HepG2 (cell line): ENCODE results near the gene CLDN9. TPM values are rescaled to one million over a fixed set of nuclear protein-coding genes. Genes with fewer than 3 reads are reported as not detected.

Experiments
- AGO2 ChIP-seq: fragments of 200-400 bp; formaldehyde crosslinking; optimal IDR thresholded peaks from 2 replicates; pipeline ENCODE3; 2017; ENCODE audit warnings: mild to moderate bottlenecking, low read depth, low read length, moderate library complexity
- GABPB1 ChIP-seq: IDR thresholded peaks from 2 replicates; pipeline ENCODE4 v1.6.1; 2016; ENCODE audit warnings: mild to moderate bottlenecking, missing genetic modification reagents, moderate library complexity, missing compliant biosample characterization
- HNRNPLL ChIP-seq: fragments of 200-400 bp; formaldehyde crosslinking; IDR thresholded peaks from 2 replicates; pipeline ENCODE4 v1.6.1; 2017; ENCODE audit warnings: mild to moderate bottlenecking, low read depth, low read length; ENCODE audit not compliant: poor library complexity, severe bottlenecking
- KDM2A ChIP-seq: sonication (generic); formaldehyde crosslinking; IDR thresholded peaks from 2 replicates; pipeline ENCODE4 v1.4.0; 2020; ENCODE audit warnings: low read depth, missing genetic modification reagents, borderline replicate concordance
- MXD3 ChIP-seq: IDR thresholded peaks from 2 replicates; pipeline ENCODE4 v1.6.1; 2016; ENCODE audit warnings: mild to moderate bottlenecking, missing biosample characterization, missing genetic modification reagents
- NR2F6 ChIP-seq, 2 experiments: IDR thresholded peaks; 2 replicates each; pipeline ENCODE4 v1.6.1; 2016; ENCODE audit warnings: antibody characterized with exemption in 1 of 2, mild to moderate bottlenecking in 1 of 2
- PATZ1 ChIP-seq: sonication (generic); formaldehyde crosslinking; IDR thresholded peaks from 2 replicates; pipeline ENCODE4 v1.4.0; 2020; ENCODE audit warnings: missing genetic modification reagents
- PHB2 ChIP-seq: fragments of 450-650 bp; IDR thresholded peaks from 2 replicates; pipeline ENCODE4 v1.6.1; 2018; ENCODE audit not compliant: partially characterized antibody
- PHF20 ChIP-seq: sonication (generic); formaldehyde crosslinking; IDR thresholded peaks from 2 replicates; pipeline ENCODE4 v1.5.0; 2020; ENCODE audit warnings: mild to moderate bottlenecking, missing genetic modification reagents
- RAD21 ChIP-seq: fragments of 450-650 bp; formaldehyde crosslinking; IDR thresholded peaks from 2 replicates; pipeline ENCODE4 v1.5.0; 2020; ENCODE audit warnings: mild to moderate bottlenecking
- TEAD3 ChIP-seq: optimal IDR thresholded peaks from 2 replicates; pipeline ENCODE3; 2016; ENCODE audit warnings: borderline replicate concordance
- TFAP4 ChIP-seq: sonication (generic); IDR thresholded peaks from 2 replicates; pipeline ENCODE4 v1.6.1; 2016; ENCODE audit warnings: low read depth, borderline replicate concordance
- ZNF281 ChIP-seq: sonication (generic); formaldehyde crosslinking; IDR thresholded peaks from 2 replicates; pipeline ENCODE4 v1.4.0; 2020; ENCODE audit warnings: missing genetic modification reagents, borderline replicate concordance
- ZNF296 ChIP-seq: sonication (generic); formaldehyde crosslinking; conservative IDR thresholded peaks from 2 replicates; pipeline ENCODE4 v1.5.0; 2020; ENCODE audit warnings: mild to moderate bottlenecking, missing genetic modification reagents
- ZNF607 ChIP-seq: sonication (generic); formaldehyde crosslinking; IDR thresholded peaks from 2 replicates; pipeline ENCODE4 v1.5.1; 2020; ENCODE audit warnings: missing genetic modification reagents, mild to moderate bottlenecking, borderline replicate concordance
- ZNF740 ChIP-seq: sonication (generic); formaldehyde crosslinking; IDR thresholded peaks from 2 replicates; pipeline ENCODE4 v1.4.0; 2020; ENCODE audit warnings: missing genetic modification reagents
- polyA plus RNA-seq, 8 experiments: library from polyadenylated mRNA; depleted of rRNA in 3 of 8; stranded (reverse) in 7 of 8; unstranded in 1 of 8; fragments of >200 nt; fragmentation: Illumina TruSeq in 4 of 8; extraction: Trizol in 4 of 8; gene quantifications; 2 replicates each; pipeline versions ENCODE4 v1.2.1 to v1.2.3, GENCODE V29; 2011 to 2016; ENCODE audit warnings: low read depth in 4 of 8, missing spikeins in 1 of 8, mixed read lengths in 1 of 8; ENCODE audit not compliant: insufficient read depth in 1 of 8
- total RNA-seq, 5 experiments: library from RNA; depleted of rRNA; stranded (reverse); fragments of >200 nt; fragmentation: Illumina TruSeq; extraction: Trizol; gene quantifications; 2 replicates each; pipeline ENCODE4 v1.2.3, GENCODE V29; 2016; ENCODE audit warnings: low read depth in 1 of 5

The CLDN9 gene
- total and polyA plus RNA-seq, 2 of the 13 experiments (the other 11 are each of a cell fraction or from before 2014, with no cell fraction given), result 0.15 to 0.26 TPM

GRCh38 chr16:3009568-3010390 lies 2.9 kb upstream of the CLDN9 start (continued):
- TF ChIP-seq HNRNPLL (peak; percentile 29), PHF20 (CRISPR knock-in tag) (no peak), PHB2 (no peak), AGO2 (peak; percentile 36), ZNF740 (CRISPR knock-in tag) (peak; percentile 76; the same call in 1 of the 2 replicates), MXD3 (CRISPR knock-in tag) (peak; percentile 26; the same call in 1 of the 2 replicates), ZNF296 (CRISPR knock-in tag) (0 out of 2 replicates have a peak, but pooled peaks have one; percentile 26), GABPB1 (CRISPR knock-in tag) (0 out of 2 replicates have a peak, but pooled peaks have one; percentile 15), TFAP4 (peak; percentile 94), RAD21 (CRISPR knock-in tag) (no peak), PATZ1 (peak; percentile 86; the same call in 1 of the 2 replicates), TEAD3 (CRISPR knock-in tag) (peak; percentile 23), NR2F6 (IDR thresholded peaks at IDR 0.05) (peak; percentile 52), NR2F6 (CRISPR knock-in tag; IDR thresholded peaks at IDR 0.05) (0 out of 2 replicates have a peak, but pooled peaks have one; percentile 12), ZNF607 (0 out of 2 replicates have a peak, but pooled peaks have one; percentile 40), KDM2A (CRISPR knock-in tag) (peak; percentile 50; the same call in 1 of the 2 replicates), ZNF281 (CRISPR knock-in tag) (no peak)
- TF ChIP-seq, all 625 proteins: peak for 49
